ENCODE data around the gene ZNF791.
A peak's percentile ranks its signal among the peaks of the same experiment; 100 is the strongest.
"Not testable (repeated sequence)": the region's sequence is repeated elsewhere in the genome, so short reads cannot be mapped to it uniquely, and the experiment has no call there.

Gene ZNF791

DNA sequence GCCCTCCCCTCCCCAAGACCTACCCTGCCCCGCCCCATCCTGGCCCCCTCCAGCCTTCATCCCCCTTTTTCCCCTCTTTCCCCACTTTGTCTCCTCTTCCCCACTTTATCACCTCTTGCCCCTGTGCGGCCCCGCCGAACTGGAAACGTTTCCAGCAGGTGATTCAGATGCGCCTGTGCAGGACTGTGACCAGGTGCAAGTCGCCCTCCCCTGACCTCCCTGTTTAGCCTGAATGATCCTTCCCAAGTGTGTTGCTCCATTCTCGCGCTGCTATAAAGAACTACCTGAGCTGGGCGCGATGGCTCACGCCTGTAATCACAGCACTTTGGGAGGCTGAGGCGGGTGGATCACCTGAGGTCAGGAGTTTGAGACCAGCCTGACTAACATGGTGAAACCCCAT lies 25.9 kb downstream of the ZNF791 start:
- DNase-seq: no peak

DNA sequence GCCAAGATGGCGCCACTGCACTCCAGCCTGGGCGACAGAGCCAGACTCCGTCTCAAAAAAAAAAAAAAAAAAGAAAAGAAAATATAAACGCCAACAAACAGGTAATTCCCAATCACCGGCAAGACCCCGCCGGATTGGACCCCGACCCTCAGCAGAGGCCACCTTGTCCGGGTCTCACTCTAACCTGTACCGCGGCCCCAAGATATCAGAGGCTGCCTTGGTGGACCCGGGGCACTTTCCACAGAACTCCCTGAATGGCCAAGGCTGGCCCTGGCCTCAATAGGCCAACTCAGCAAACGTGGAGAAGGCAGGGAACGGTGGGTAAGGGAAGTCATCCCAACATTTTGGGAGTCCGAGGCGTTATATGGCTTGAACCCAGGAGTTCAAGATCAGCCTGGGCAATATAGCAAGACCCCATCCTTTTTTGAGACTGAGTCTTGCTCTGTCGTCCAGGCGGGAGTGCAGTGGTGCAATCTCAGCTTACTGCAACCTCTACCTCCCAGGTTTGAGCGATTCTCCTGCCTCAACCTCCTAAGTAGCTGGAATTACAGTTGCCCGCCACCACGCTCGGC lies 28.0 kb downstream of the ZNF791 start:
- no peak for DNase-seq

DNA sequence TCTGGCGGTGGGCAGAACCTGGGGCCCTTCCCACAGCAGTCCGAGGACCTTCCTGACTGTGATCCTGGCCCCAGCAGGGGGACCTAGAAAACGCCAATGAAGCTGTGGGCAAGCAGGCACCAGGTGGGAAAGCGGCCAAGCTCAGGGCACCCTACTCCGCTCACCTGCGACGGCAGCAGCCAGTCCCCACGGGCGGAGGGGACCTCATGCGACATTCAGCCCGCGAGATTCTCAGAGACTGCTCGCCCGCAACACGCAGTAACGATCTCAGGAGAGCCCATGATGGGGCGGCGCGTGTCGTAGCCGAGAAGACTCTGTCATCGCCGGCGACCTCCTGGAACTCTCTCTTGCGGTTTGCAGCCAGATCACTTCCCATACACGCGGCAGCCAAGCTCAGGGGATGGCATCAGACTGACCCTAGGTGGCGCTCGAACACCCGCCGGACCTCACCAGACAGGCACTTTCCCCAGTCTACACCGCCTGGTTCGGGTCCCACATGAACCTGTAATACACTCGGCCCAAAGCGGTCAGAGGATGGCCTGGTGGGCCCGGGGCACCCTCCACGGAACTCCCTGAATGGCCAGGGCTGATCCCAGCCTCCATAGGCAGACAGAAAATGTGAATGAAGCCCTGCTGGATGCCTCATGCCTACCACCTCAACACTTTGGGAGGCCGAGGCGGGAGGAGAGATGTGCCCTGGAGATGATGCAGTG lies 29.3 kb downstream of the ZNF791 start:
- DNase-seq: peak; percentile 41

DNA sequence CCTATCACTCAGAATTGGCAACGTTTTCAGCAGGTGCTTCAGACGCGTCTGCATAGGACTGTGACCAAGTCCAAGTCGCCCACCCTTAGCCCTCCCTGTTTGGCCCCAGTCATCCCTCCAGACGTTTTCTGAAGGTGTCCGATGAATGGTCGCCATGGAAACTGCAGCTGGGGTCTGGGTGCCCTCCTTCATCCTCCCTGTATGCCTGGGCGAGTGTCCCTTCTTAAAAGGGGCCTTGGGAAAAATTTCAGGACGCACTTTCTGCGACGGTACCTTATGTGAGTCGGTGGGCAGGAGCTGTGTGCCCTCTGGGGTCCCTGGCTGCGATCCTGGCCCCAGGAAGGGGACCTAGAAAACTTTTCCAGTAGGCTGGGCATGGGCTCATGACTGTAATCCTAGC lies 30.7 kb downstream of the ZNF791 start:
- DNase-seq: no peak

DNA sequence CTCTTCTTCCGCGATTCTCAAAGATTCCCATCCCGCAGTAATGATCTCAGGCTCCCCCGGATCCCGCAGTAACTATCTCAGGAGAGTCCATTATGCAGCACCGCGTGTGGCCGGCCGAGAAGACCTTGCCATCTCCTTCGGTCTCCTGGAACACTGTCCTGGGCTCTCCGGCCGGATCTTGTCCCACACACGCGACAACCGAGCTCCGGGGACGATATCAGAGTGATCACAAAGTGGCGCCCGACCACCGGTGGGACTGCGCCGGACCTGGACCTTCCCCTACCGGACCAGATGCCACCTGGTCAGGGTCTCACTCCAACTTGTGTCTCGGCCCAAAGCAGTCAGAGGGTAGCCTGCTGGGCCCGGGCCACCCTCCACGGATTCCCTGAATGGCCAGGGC lies 31.8 kb downstream of the ZNF791 start:
- no peak for DNase-seq

DNA sequence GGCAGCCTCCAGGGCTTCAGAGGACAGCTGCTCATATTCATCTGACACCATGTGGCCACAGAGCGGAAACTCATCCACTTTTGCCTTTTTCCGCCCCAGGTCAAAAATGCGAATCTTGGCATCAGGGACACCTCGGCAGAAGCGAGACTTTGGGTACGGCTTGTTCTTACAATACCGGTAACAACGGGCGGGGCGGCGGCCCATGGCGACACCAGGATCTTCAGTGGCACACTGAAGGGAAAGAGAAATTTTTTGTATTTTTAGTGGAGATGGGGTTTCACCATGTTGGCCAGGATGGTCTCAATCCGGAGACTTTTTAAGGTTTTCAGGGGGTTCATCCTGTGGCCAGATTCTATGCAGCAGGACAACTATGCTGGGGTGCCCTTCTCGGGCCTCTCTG lies 33.0 kb downstream of the ZNF791 start:
- not testable (repeated sequence) for DNase-seq

DNA sequence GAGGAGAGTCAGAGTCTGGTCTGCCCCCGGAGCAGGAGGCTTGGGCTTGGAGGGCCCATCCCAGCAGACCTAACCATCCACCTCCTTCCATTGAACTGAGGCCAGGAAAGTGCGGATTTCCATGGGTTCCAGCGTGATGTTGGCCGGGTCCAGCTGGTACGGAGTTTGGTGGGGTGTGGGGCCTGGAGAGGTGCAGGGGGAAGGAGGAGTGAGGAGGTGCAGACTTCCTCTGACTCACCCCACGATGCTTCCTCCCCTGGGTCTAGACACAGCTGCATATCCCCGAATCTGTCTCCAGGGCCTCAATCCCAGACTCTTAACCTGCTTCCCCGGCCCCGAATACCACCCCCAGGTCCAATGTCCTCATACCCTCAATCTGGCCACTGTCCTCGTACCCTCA lies 35.8 kb downstream of the ZNF791 start:
- no peak for DNase-seq

DNA sequence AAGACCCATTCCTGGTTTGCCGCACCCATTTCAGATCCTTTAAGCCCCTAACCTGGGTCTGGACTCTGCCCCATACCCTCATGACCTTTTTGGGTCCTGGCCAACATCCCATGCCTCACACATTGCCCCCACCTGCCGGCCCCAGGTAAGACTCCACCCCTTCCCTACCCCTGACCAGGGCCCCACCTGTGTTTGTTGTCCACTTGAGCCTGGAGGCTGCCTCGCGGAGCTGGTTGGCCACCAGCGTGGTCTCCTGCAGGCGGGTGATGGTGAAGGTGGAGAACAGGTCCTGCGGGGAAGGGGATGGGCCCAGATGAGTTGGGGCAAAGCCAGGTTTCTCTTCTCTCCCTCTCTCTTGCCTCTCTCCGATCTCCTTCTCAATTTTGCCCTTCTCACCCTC lies 36.3 kb downstream of the ZNF791 start:
- no peak for DNase-seq

DNA sequence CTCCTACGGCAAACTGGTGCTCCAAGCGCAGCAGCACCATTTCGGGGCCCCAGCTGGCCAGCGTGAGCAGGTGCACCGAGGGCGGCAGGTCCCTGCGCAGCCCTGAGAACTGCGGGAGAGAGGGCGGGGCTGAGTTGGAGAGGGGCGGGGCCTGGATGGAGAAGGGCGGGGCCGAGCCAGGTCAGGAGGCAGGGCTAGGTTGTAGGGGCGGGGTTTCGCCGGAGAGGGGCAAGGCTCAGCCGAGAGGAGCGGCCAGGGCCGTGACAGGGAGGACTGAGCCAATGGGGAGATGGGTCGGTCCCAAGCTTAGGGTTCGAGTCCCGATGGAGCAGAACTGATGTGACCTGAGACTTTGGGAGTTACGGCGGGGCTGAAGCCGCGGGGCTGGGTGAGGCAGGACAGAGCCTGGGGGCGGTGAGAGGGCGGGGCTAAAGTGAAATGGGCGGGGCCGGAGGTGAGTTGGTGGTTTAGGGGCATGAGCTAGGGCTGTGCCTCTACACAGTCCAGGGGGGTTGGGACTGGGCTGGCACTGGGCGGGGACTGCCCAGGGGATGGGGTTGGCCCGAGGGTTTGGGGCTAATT lies 36.9 kb downstream of the ZNF791 start:
- no peak for DNase-seq

DNA sequence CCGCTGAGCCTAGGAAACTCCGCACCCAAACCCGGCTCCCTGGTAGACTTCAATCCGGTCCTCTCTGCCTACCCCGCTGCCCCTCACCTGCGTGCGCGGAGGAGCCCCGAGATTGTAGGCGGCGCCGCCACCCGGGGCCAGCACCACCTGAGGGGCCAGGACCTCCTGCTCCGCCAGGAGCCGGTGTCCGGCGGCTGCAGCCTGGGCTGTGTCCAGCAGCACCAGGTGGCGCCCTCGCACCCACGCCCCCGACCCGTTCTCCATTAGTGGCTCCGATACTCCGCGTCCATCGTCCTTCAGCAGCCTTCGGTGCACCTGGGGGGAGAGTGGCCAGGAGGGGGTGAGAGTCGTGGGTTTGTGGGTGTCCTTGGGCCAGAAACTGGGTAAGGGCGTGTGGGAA lies 37.4 kb downstream of the ZNF791 start:
- DNase-seq: no peak

DNA sequence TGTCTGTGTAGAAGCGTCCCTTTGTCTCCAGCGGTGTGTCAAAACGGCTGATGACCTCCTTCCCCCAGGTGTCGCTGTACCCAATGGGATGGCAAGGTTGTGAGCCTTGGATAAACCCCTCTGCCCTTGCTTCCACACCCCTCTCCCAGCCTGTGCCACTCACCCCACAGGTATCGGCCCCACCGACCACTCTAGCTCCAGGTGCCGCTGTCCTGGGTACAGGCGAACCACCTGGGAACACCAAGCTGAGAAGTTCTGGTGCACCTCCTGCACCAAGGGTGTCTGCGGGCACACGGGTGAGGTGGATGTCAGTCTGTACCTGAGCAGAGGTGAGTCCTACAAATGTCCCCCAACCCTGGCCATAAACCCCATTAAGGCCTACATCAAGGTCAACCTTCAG lies 39.2 kb downstream of the ZNF791 start:
- DNase-seq: no peak

DNA sequence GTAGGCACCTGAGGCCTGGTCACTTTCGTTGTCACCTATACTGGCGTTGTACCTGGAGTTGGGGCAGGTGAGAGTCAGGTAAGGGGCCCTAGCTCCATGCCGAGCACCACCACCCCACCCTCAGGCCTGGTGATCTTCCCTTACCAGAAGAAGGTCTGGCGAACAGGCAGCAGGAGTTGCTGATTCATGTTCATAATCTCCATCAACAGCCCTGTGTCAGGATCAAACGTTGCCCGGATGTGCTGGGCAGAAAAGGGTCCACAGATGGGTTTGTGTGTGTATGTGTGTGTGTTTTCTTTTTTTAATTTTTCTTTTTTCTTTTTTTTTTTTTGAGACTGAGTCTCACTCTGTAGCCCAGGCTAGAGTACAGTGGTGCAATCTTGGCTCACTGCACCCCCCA lies 41.5 kb downstream of the ZNF791 start:
- no peak for DNase-seq

DNA sequence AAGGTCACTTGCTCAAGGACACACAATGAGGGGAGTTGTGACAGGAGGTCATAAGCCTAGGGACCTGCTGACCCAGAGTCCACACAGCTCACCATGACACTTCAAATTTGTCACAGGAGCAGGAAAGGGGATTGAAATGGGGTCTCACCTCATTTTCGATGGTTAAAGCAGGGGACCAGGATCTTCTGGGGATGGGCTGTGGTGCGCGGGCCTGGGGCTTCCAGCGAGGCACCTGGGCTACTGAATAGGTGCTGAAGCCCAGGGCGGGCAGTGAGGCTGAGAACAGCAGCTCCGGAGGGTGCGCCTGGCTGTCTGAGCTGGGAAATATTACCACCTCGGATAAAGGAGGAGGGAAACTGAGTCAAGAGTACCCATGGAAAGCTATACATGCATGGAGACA lies 44.8 kb downstream of the ZNF791 start:
- no peak for DNase-seq

DNA sequence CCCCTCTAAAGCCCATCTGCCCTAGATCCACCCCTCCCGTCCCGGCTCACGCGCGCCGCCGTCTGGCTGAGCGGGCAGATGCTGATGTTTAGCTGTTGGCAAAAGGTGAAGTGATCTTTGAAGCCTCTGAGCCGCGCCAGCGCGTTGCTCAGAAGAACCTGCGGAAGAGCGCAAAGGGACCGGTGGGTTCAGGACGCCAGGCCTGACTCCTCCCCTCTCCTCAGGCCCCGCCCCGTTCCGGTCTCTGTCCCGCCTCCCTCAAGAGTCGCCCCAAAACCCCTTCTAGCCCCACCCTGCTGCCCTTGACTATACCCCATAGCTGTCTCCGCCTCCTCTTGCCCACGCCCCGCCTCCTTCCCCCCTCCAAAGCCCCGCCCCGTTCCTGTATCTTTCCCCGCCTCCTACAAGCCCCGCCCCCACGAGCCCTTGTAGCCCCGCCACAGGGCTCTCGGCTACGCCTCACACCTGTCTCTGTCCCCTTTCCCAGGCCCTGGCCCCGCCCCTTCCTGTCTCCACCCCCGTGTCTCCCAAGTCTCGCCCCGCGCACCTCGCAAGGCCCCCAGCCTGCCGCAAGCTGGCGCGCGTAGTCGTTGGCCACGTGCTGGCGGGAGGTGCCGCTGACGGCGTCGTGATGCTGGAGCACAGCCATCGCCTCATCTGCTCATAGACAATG lies 46.3 kb downstream of the ZNF791 start:
- DNase-seq: no peak

DNA sequence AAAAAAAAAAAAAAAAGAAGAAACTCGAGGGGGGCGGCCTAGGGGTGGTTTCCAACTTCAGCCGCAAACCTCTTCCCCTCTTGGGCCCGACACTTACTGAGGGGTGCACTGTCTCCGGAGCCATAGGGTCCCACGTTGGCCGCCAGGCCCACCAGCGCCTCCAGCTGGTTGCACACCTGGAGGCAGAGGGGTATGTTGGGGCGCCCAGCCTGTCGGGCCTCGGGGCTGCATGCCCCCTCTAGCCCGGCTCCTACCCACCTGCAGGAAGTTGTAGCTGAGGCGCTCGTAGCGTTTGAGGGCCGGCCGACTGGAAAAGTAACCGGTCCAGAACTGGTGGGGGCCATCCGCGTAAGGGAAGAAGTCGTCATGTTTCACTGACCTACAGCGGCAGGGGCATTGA lies 47.2 kb downstream of the ZNF791 start:
- DNase-seq: no peak

DNA sequence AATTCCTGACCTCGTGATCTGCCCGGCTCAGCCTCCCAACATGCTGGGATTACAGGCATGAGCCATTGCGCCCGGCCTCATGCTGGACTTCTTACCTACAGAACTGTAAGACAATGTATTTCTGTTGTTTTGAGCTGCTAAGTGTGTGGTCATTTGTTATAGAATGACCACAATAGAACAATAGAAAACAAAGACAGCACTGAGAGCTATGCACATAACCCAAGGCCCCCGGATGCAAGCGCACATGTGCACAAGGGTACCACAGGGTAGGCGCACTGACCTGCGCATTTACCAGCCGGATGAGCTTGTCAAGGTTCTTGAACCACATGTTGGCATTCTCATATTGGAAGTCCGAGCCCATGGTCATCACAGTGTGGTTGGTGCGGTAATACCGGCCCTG lies 50.3 kb downstream of the ZNF791 start:
- no peak for DNase-seq

DNA sequence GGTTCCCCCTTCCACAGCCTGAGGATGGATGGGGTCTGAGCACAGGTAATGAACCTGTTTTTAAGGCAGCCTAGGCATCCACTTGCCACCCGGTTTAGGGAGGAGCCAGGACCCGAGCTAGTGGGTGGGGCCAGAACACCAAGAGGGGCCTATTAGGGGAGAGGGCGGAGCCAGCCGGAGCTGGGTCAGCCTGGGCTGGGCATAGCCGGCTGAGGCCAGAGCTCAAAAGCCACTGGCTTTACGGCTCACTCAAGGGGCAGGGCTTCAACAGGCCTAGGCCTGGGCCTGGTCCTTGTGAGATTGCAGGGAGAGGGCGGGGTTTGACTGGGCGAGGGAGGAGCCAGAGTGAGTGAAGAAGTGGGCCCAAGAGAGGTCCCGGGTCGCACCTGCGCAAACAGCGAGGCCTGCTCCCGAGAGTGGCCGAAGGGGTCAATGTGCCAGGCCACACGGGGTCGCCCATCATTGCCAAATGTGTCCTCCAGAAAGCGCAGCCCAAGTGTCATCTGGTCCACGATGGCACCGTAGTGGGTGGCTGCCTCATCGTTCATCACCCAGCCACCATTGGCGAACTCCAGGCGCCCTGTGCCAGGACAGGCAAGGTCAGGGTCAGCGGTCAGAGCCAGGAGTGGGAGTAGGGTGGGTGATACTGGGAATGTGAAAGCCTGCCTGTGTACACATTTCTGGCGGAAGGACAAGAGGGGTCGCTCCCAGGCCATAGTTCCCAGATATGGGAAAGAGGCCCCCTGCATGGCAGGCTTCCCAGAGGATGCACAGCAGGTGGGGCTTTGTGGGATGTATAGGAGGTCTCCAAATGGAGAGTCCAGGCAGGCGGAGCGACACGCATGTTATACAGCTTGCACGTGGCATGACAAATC lies 53.9 kb downstream of the ZNF791 start:
- no peak for DNase-seq

DNA sequence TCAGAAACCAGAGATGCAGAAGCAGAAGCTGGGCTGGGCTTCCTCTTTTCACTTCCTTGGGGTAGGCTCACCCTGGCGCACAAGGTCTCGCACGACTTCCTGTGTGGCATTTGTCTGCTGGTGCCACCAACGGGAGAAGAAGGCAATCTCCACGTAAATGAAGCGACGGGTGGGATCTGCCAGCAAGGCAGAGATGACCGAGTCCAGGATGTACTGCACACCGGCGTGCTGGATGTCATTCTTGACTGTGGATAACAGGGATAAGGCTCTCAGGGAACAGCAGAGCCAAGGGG lies 54.5 kb downstream of the ZNF791 start:
- DNase-seq: no peak

DNA sequence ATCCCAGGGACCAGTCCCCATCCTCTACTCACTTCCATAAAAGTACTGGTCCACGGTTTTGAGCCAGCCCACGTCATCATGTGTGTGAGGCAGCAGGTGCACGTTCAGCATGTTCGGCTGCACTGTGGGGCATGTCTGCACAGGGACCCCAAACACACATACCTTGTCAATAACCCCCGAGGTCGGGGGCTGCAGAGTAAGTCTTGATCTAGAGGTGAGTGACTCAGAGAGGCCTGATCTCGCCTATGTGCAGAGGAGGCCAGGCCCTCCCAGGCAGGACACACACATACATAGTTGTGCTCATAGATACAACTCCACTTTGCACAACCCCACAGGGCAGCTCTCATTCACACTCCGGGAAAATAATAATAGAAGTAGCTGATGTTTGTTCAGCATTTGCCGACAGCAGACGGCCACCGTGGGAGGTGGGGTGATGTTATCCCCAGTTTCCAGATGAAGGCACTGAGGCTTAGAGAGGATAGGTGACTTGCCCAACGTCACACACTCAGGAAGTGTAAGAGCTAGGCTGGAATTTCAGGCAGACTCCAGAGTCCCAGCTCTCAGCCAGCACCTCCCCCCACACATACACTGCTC lies 55.0 kb downstream of the ZNF791 start:
- DNase-seq: no peak

DNA sequence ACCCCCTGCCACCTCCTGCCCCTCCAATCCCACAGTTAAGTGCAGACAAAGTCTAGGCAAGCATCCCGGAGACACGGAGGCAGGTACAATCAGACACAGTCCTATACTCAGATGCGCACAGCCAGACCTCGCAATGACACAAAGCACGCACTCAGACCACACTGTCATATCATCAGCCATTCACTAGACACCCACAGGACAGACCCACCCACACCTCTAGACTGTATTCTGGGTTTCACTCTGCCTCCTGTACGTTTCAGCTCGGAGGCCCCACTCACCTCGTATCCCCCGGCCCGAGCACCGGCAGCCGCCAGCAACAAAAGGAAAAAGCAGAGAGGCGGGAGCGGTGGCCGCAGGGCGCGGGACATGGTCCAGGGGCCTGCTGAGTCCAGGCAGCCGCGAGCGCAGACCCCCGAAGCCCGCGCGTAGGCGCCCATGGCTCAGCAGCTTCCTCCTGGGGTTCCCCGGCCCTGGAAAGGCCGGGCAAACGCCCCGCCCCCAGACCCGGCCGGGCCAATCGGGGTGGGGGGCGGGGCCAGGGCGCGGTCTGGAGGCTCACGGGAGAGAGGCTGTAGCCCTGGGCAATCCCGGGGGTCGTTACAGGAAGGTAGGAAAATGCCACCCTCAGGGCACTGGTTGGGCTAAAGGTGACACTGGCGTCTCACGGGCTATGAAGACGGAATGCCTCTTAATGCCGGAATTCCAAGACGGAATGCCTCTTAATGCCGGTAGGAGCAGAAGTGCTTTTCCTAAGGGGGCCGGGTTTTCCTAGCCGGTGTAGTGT lies 55.7 kb downstream of the ZNF791 start, which contains the start of the genes MAN2B1 and WDR83:
Gene MAN2B1, minus strand, starts transcription at position 478 of the 784 bp plus-strand sequence. Its CDS starts 41 bp downstream, at position 437.
Gene WDR83, plus strand, starts transcription at position 543 of the 784 bp plus-strand sequence. CDS start 2,984 bp downstream, outside the sequence.
- DNase-seq: peak; percentile 40

DNA sequence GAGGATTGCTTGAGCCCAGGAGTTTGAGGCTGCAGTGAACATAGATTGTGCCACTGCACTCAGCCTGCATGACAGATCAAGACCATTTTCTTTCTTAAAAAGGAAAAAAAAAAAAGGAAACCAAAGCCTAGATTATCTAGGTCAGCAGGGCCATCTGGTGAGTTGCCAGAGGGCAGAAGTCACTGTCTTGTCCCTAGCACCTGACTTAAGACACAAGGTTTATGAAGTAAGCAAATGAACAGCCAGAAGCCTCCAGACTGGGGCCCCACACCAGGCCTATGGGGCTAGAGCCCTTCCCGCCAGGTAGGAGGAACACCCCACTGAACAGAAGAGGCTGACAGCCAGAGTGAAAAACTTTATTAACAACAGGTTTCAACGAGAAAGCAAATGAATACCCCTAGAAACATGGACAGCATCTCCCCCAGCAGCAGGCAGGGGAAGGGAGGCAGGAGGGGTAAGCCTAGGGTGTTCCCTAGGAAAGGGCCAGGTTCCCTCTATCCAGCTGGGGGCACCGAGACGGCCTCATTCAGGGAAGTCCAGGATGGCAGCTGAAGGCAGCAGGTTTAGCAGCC lies 57.1 kb downstream of the ZNF791 start:
- DNase-seq: no peak
